KG1 (cell line): ENCODE measurements around the gene PRKAR1B.

Experiments
- DNase-seq: peaks from one replicate; lab custom pipeline; 2025; lab: John Stamatoyannopoulos, UW

PRKAR1B gene

DNA sequence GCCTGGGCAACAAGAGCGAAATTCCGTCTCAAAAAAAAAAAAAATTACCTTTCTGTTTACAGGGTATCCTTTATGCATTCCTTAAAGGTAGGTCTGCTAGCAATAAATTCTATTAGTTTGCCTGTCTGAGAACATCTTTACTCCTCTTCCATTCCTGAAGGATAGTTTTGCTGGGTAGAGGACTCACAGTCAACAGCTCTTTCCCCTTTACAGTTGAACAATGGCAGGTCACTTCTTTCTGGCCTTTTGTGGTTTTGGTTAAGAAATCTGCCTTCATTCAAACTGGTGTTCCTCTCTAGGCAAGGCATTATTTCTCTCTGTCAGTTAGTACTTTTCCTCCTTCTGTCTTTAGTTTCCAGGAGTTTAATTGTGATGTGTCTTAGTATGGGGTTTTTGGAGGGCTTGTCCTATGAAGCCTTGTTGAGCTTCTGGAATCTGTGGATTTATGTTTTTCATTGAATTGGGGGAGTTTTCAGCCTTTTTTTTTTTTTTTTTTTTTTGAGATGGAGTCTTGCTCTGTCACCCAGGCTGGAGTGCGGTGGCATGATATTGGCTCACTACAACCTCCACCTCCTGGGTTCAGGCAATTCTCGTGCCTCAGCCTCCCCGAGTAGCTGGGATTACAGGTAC is 5.3 kb downstream of the PRKAR1B start:
- no peak for DNase-seq

GRCh38 chr7:716636-717035 is 10.4 kb downstream of the PRKAR1B start:
- DNase-seq = no peak

DNA sequence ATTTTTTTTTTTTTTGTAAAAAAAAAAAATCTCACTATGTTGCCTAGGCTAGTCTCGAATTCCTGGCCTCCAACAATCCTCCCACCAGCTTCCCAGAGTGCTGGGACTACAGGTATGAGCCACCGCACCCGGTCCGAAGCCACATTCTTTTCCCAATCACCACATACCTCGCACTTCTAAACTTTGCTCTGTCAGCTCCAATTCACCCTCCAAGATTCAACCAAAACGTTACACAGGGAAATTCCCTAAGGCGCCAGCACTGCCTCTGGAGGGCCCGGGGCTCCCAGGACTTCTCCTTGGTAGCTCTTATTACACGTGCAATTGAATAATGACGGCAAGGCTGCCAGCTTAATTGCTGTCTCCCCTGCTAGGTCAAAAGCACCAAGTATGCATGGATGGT is 10.9 kb downstream of the PRKAR1B start:
- no peak for DNase-seq

- no peak for DNase-seq
Observed at GRCh38 chr7:714251-714671, 12.8 kb downstream of the PRKAR1B start.

DNA sequence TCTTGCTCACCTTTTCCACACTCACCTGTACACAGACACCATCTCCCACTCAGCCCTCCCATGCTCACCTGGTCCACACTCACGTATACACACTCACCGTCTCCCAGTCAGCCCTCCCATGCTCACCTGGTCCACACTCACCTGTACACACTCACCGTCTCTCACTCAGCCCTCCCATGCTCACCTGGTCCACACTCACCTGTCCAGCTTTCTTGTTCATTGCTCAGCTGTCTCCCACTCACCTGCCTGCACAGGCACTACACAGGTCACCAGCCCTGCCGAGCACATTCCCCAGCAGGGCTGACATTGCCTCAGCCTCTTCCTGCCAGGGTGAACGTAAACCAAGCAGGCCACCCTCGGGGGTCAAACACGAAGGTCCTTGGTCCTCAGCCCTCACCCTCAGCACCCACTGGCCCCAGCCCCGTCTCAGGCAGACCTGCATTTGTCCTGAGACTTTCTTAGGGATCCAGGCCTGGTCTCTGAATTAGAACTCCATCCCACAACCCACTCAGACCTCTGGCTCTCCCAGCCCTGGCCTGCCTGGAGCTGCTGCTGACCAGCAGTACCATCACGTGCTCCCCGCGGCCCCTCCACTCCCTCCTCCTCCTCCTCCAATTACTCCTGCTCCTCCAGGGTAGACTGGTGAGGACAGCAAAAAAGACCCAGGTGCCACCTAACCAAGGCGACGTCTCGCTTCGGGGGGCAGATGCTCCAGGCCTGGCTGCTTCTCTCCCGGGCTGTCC is 13.4 kb downstream of the PRKAR1B start:
- no peak for DNase-seq

DNA sequence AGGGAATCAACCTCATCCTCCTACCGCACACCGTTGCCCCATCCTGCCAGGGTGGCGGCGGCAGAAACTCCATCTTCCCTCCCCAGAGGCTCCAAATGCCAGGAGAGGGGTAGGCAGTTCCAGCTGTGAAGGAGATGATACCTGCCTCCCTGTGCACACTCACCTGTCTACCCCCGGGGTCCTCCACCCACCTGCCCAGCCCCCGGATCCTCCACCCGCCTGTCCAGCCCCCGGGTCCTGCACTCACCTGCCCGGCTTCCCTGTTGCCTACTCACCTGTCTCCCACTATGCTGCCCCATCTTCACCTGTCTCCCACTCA is 14.0 kb downstream of the PRKAR1B start:
- DNase-seq = no peak

DNA sequence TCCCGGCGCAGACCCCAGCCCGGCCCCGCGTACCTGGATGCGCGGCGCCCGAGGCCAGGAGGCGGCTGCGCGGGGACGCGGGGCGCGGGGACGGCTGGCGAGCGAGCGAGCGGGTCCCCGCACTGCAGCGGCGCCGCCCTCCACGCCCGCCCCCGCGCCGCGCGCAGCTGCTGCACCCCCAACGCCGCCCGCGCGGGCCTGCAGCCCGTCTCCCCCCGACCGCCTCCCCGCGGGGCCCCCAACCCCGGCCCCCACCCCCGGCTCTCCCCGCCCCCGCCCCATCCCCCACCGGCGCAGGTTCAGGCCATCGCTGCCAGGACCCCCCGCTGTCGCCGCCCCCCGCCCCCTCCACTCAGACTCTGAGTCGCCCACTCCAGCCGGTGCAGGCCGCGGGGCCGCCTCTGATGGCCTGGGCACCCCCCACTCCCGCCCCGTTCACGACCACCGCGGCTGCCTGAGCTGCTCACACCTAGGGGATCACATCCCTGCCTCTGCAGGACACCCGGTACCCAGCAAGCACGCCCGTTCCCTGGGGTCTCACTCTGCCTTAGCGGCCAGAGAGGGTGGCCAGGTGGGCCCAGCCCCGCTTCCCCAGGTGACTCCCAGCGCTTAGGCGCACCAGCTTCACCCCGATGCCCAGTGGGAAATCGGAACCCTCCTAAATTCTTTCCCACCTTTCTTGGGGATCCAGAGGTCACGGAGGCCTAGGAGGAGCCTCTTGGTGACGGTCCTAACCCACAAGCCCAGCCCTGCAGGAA is 14.5 kb downstream of the PRKAR1B start:
- DNase-seq = no peak

- DNase-seq = no peak
Observed at GRCh38 chr7:711922-712380, 15.1 kb downstream of the PRKAR1B start.

- no peak for DNase-seq
Observed at GRCh38 chr7:711093-711921, 15.8 kb downstream of the PRKAR1B start.

DNA sequence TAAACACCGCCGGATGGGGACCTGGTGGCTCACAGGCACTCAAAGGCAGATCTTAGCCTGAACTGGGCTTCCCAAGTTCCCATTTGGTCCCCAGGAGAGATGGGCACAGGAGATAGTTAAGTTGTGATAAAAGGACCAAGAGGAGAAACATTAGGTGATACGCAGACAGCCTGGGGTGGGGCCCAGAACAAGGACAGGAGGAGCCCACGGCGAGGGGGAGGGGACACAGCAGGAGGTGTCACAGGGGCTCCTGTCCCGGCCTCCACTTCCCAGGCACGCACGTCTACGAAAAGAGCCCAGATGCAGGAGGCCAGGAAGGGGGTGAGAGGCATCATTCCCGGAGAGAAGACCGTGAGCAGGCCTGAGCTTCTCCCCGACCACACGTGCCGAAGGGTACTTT is 16.9 kb downstream of the PRKAR1B start:
- DNase-seq = no peak

DNA sequence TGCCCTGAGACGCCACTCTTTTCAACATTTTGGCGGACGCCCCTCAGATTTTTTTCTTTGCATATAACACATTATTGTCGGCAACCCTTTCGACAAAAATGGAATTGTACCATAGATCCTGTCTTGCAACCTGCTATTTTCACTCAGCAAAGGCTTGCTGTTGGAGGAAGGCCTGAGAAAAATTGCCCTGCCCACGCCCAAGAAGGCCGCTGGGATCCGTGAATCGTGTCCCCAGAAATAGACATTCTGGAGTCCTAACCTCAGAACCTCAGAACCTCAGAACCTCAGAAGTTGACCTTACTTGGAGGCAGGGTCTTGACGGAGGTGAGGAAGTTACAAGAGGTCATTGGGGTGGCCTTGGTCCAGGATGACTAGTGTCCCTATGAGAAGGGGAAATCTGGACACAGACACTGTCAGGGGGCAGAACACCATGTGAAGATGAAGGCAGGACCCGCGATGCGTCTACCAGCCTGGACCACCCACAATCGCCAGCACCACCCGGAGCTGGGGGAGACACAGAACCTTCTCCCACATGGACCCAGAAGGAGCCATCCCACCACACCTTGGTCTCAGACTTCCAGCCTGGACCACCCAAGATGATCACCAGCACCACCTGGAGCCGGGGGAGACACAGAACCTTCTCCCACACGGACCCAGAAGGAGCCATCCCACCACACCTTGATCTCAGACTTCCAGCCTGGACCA is 19.6 kb downstream of the PRKAR1B start:
- DNase-seq = no peak

DNA sequence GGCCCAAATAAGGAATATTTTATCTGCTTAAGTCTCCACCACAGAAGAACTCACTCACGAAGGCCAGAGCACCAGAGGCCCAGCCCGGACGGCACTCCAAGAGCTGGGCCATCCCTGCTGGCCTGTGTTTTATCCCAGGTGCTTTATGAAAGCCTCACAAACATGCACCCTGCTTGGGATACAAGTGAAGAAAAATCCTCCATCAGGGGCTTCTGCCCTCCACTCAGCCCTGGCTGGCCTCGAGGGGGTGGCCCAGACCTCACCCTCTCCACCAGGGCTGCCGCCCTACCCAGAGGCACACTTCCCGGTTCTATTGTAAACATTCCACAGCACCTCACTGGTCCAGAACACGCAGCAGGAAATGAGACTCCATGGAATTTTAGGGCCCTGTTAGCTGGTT is 20.4 kb downstream of the PRKAR1B start:
- no peak for DNase-seq

DNA sequence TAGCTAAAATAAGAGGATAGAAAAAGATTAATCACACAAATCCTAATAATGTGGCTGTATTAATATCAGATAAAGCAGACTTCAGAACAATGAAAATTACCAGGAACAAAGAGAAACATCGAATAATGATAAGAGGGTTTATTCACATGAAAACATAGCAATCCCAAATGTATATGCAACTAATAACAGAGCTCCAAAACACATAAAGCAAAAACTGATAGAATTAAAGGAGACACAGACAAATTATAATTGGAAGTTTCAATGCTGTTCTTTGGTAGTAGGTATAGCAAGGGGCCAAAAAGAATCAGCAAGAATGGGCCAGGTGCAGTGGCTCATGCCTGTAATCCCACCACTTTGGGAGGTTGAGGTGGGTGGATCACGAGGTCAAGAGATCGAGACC is 24.0 kb downstream of the PRKAR1B start:
- no peak for DNase-seq

DNA sequence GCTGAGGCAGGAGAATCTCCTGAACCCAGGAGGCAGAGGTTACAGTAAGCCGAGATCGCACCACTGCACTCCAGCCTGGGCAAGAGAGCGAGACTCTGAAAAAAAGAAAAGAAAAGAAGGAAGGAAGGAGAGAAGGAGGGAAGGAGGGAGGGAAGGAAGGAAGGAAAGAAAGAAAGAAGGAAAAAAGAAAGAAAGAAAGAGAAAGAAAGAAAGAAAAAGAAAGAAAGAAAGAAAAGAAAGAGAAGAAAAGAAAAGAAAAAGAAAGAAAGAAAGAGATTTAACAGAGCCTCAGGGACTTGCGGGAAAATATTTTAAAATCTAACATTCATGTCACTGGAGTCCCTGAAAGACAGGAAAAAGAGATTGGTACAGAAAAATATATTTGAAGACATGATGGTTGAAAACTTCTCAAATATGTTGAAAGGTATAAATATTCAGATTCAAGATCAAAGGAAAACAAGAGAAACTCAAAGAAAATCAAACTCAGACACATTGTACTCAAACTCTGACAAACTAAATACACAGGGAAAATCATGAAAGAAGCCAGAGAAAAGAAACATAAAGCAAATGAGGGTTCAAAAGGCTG is 25.9 kb downstream of the PRKAR1B start:
- DNase-seq = no peak

- no peak for DNase-seq
Observed at GRCh38 chr7:699476-700170, 27.5 kb downstream of the PRKAR1B start.

DNA sequence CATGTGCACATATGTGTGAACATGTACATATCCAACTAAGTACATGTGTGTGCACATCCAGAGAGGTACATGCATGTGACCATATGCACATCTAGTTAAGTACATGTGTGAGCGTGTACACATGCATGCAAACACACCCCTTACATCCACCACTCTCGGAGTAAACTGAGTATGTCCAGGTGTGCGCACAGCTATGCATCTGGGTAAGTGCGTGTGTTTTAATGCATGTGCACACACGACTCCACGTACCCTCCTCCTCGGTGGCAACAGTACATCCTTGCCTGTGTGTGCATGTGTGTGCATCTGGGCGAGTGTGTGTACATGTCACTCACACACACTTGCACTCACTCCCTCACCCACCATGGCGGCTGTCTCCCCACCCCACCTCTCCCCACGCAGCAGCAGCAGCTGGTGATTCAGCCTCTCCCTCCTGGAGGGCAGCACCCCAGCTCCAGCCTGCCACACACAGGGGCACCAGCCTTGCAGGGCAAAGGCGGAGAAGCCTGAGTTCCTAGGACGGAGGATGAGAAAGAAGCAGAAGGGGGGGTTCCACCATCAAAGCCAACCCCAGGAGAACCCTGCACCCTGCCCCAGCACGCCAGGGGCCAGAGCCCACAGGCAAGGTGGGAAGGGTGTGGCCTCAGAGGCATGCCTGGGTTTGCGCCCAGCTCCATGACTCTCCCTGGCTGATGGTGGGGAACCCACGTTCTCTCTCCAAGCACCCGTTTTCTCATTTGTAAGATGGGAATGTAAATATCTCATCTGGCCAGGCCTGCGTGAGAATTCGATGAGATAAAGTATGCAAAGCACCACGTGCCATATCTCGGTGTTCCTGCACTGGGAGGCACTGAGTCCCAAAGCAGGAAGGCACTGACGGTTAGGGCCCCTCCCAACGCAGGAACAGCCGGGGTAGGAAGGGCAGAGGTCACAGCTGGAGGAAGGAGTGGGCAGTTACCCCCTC is 28.3 kb downstream of the PRKAR1B start:
- no peak for DNase-seq

GRCh38 chr7:696812-697551 is 30.1 kb downstream of the PRKAR1B start:
- DNase-seq = no peak

- DNase-seq = no peak
Observed at GRCh38 chr7:696426-696811, 30.7 kb downstream of the PRKAR1B start.

GRCh38 chr7:693280-693679 is 33.8 kb downstream of the PRKAR1B start:
- DNase-seq = no peak
